Fibroblast of lung (primary cell): ENCODE results near the gene NUP205. TPM values are rescaled to one million over a fixed set of nuclear protein-coding genes. Genes with fewer than 3 reads are reported as not detected.

Source experiments
- DNase-seq, 2 donors: peaks; one replicate each; pipeline versions ENCODE4 v3.0.0 to v3.0.0-alpha.2; 2010; ENCODE audit warnings: low read depth in 2 of 2
- H2AFZ ChIP-seq: 2 replicates; pipeline ENCODE4 v1.5.1; 2012; ENCODE audit warnings: low read length, control low read depth, inconsistent platforms
- H3K27ac ChIP-seq: 2 replicates; pipeline ENCODE4 v1.5.1; 2011; ENCODE audit warnings: low read length, control low read depth; ENCODE audit not compliant: insufficient read depth
- H3K27me3 ChIP-seq: 2 replicates; pipeline ENCODE4 v1.5.1; 2011; ENCODE audit warnings: mild to moderate bottlenecking, low read length; ENCODE audit not compliant: control insufficient read depth, insufficient read depth
- H3K36me3 ChIP-seq: 2 replicates; pipeline ENCODE4 v1.5.1; 2011; ENCODE audit warnings: low read length; ENCODE audit not compliant: control insufficient read depth, insufficient read depth
- H3K4me1 ChIP-seq: 2 replicates; pipeline ENCODE4 v1.5.1; 2011; ENCODE audit warnings: low read length; ENCODE audit not compliant: control insufficient read depth, insufficient read depth; ENCODE audit errors: extremely low read depth
- H3K4me2 ChIP-seq: 2 replicates; pipeline ENCODE4 v1.5.1; 2011; ENCODE audit warnings: low read length, control low read depth; ENCODE audit not compliant: insufficient read depth; ENCODE audit errors: extremely low read depth
- H3K4me3 ChIP-seq, 4 experiments: fragments of 200-600 bp in 1 of 4; sonication (generic) in 1 of 4; replicated peaks in 1 of 4; 2 replicates each; pipeline ENCODE4 v1.5.1; 2011 to 2016; ENCODE audit warnings: low read length in 4 of 4, low read depth in 3 of 4, mild to moderate bottlenecking in 3 of 4, control low read depth in 2 of 4, inconsistent platforms in 1 of 4, mixed read lengths in 1 of 4; ENCODE audit not compliant: insufficient read depth in 1 of 4; ENCODE audit errors: control extremely low read depth in 1 of 4
- H3K79me2 ChIP-seq: 2 replicates; pipeline ENCODE4 v1.5.1; 2012; ENCODE audit warnings: mild to moderate bottlenecking, low read length, inconsistent platforms; ENCODE audit not compliant: control insufficient read depth, insufficient read depth
- H3K9ac ChIP-seq: 2 replicates; pipeline ENCODE4 v1.5.1; 2011; ENCODE audit warnings: mild to moderate bottlenecking, low read length, control low read depth; ENCODE audit not compliant: insufficient read depth
- H3K9me3 ChIP-seq: 2 replicates; pipeline ENCODE4 v1.5.1; 2012; ENCODE audit warnings: low read depth, low read length; ENCODE audit not compliant: control insufficient read depth, insufficient read depth
- H4K20me1 ChIP-seq: 2 replicates; pipeline ENCODE4 v1.5.1; 2011; ENCODE audit warnings: low read length; ENCODE audit not compliant: control insufficient read depth, insufficient read depth; ENCODE audit errors: extremely low read depth
- CTCF ChIP-seq, 2 donors: IDR thresholded peaks in 1 of 2; conservative IDR thresholded peaks in 1 of 2; 1 replicate in 1 of 2; 2 replicates in 1 of 2; pipeline ENCODE4 v1.5.1; 2011 to 2012; ENCODE audit warnings: low read length in 2 of 2, control low read depth in 1 of 2, inconsistent platforms in 1 of 2, low read depth in 1 of 2, mild to moderate bottlenecking in 1 of 2
- EZH2 ChIP-seq: IDR thresholded peaks from 2 replicates; pipeline ENCODE4 v1.5.1; 2012; ENCODE audit warnings: low read length, control low read depth, mild to moderate bottlenecking; ENCODE audit errors: missing control alignments
- polyA plus RNA-seq, 2 donors: library from polyadenylated mRNA; depleted of rRNA in 1 of 2; stranded (reverse) in 1 of 2; unstranded in 1 of 2; fragments of >200 nt; gene quantifications; 2 replicates each; pipeline ENCODE4 v1.2.1, GENCODE V29; 2011 to 2012; ENCODE audit warnings: missing spikeins in 1 of 2
- total RNA-seq: library from RNA; depleted of rRNA; stranded (reverse); fragments of >200 nt; gene quantifications from 2 replicates; pipeline ENCODE4 v1.2.1, GENCODE V29; 2014

NUP205 gene
- total and polyA plus RNA-seq, 2 donors (not counting 1 experiment from before 2014, with no cell fraction given) = 28.1 to 36.7 TPM

- no peaks in the 10 kb centered on the region for H3K79me2 ChIP-seq
- no peak overlapping the region for H3K9ac ChIP-seq
- no peak overlapping the region for H3K27ac ChIP-seq
- H3K4me1 ChIP-seq = no peaks in the 10 kb centered on the region
- no peak overlapping the region for H2AFZ ChIP-seq
- DNase-seq = no peak
- H3K4me2 ChIP-seq = no peak overlapping the region
- no peaks in the 10 kb centered on the region for H4K20me1 ChIP-seq
- no peaks in the 10 kb centered on the region for H3K27me3 ChIP-seq
- no peaks in the 10 kb centered on the region for H3K36me3 ChIP-seq
- TF ChIP-seq CTCF (conservative IDR thresholded peaks at IDR 0.05 in 1 of 2, IDR thresholded peaks at IDR 0.05 in 1 of 2; ENCODE audit: low read depth in 1 of 2, low read length in 2 of 2) = no peak
- TF ChIP-seq EZH2 = no peak
- H3K9me3 ChIP-seq = no peaks in the 10 kb centered on the region
- no peak overlapping the region for H3K4me3 ChIP-seq
Observed at GRCh38 chr7:135522509-135522908, 35.2 kb upstream of the NUP205 start.

- H3K4me3 ChIP-seq = no peak overlapping the region
- no peak for DNase-seq
- H3K9ac ChIP-seq = no peak overlapping the region
- H3K79me2 ChIP-seq = no peaks in the 10 kb centered on the region
- no peaks in the 10 kb centered on the region for H3K4me1 ChIP-seq
- no peaks in the 10 kb centered on the region for H4K20me1 ChIP-seq
- H2AFZ ChIP-seq = no peak overlapping the region
- H3K27ac ChIP-seq = no peak overlapping the region
- H3K4me2 ChIP-seq = no peak overlapping the region
- no peaks in the 10 kb centered on the region for H3K36me3 ChIP-seq
- H3K9me3 ChIP-seq = no peaks in the 10 kb centered on the region
- TF ChIP-seq EZH2 (no peak), CTCF (conservative IDR thresholded peaks at IDR 0.05 in 1 of 2, IDR thresholded peaks at IDR 0.05 in 1 of 2; ENCODE audit: low read depth in 1 of 2, low read length in 2 of 2) (no peak)
- no peaks in the 10 kb centered on the region for H3K27me3 ChIP-seq
Observed at GRCh38 chr7:135523146-135523545, 34.6 kb upstream of the NUP205 start.

- H4K20me1 ChIP-seq = no peaks in the 10 kb centered on the region
- no peak overlapping the region for H2AFZ ChIP-seq
- H3K4me3 ChIP-seq = no peak overlapping the region
- H3K9me3 ChIP-seq = no peaks in the 10 kb centered on the region
- H3K4me1 ChIP-seq = no peaks in the 10 kb centered on the region
- TF ChIP-seq EZH2 = no peak
- no peak for TF ChIP-seq CTCF (conservative IDR thresholded peaks at IDR 0.05 in 1 of 2, IDR thresholded peaks at IDR 0.05 in 1 of 2; ENCODE audit: low read depth in 1 of 2, low read length in 2 of 2)
- no peaks in the 10 kb centered on the region for H3K79me2 ChIP-seq
- H3K4me2 ChIP-seq = no peak overlapping the region
- no peak for DNase-seq
- H3K27ac ChIP-seq = no peak overlapping the region
- no peak overlapping the region for H3K9ac ChIP-seq
- H3K27me3 ChIP-seq = no peaks in the 10 kb centered on the region
- no peaks in the 10 kb centered on the region for H3K36me3 ChIP-seq
Observed at GRCh38 chr7:135525426-135525825, 32.3 kb upstream of the NUP205 start.
